Loucy (cell line): ENCODE data around the gene ARNT2.

ENCODE experiments used
- H2AFZ ChIP-seq: fragments of 200-600 bp; sonication (generic); 2 replicates; pipeline ENCODE4 v1.6.0; 2016; ENCODE audit warnings: antibody characterized with exemption, mild to moderate bottlenecking, low read length, moderate library complexity
- H3F3A ChIP-seq: fragments of 200-600 bp; 2 replicates; pipeline ENCODE4 v1.6.0; 2016; ENCODE audit warnings: antibody characterized with exemption, low read depth, mild to moderate bottlenecking
- H3K27me3 ChIP-seq: fragments of 200-600 bp; sonication (generic); 2 replicates; pipeline ENCODE4 v1.6.1; 2014; ENCODE audit warnings: low read length, mild to moderate bottlenecking; ENCODE audit not compliant: insufficient read depth, poor library complexity, severe bottlenecking
- H3K36me3 ChIP-seq: fragments of 200-600 bp; sonication (generic); 2 replicates; pipeline ENCODE4 v1.6.1; 2016; ENCODE audit warnings: low read length; ENCODE audit not compliant: insufficient read depth
- H3K4me1 ChIP-seq: fragments of 200-600 bp; sonication (generic); 2 replicates; pipeline ENCODE4 v1.5.1; 2014; ENCODE audit warnings: low read length, mild to moderate bottlenecking; ENCODE audit not compliant: insufficient read depth, poor library complexity, severe bottlenecking
- H3K4me2 ChIP-seq: fragments of 200-600 bp; sonication (generic); 2 replicates; pipeline ENCODE4 v1.6.0; 2014; ENCODE audit warnings: antibody characterized with exemption, low read length, low read depth, mild to moderate bottlenecking; ENCODE audit not compliant: poor library complexity, severe bottlenecking
- H3K4me3 ChIP-seq: fragments of 200-600 bp; sonication (generic); 2 replicates; pipeline ENCODE4 v1.5.1; 2014; ENCODE audit warnings: low read length, mild to moderate bottlenecking, mixed read lengths; ENCODE audit not compliant: poor library complexity, severe bottlenecking
- H3K79me2 ChIP-seq: fragments of 200-600 bp; sonication (generic); 2 replicates; pipeline ENCODE4 v1.6.1; 2014; ENCODE audit warnings: low read length; ENCODE audit not compliant: insufficient read depth
- H3K9ac ChIP-seq: fragments of 200-600 bp; sonication (generic); 2 replicates; pipeline ENCODE4 v1.6.0; 2014; ENCODE audit warnings: mild to moderate bottlenecking, low read depth, low read length, moderate library complexity; ENCODE audit not compliant: poor library complexity, severe bottlenecking
- H3K9me2 ChIP-seq: fragments of 200-600 bp; sonication (generic); replicated peaks from 2 replicates; pipeline ENCODE4 v1.6.1; 2016; ENCODE audit warnings: low read depth, low read length, mixed read lengths
- H3K9me3 ChIP-seq: fragments of 200-600 bp; sonication (generic); 2 replicates; pipeline ENCODE4 v1.6.1; 2014; ENCODE audit warnings: mild to moderate bottlenecking, antibody characterized with exemption, low read length, low read depth; ENCODE audit not compliant: insufficient read depth
- H4K20me1 ChIP-seq: fragments of 200-600 bp; sonication (generic); 2 replicates; pipeline ENCODE4 v1.6.0; 2014; ENCODE audit warnings: antibody characterized with exemption, low read length, mild to moderate bottlenecking; ENCODE audit not compliant: insufficient read depth, poor library complexity, severe bottlenecking
- EZH2phosphoT487 ChIP-seq: fragments of 200-600 bp; IDR thresholded peaks from 2 replicates; pipeline ENCODE4 v1.6.1; 2018; ENCODE audit warnings: antibody characterized with exemption, mild to moderate bottlenecking, moderate library complexity, borderline replicate concordance
- TF ChIP-seq, protein P1 (sequence below): fragments of 200-600 bp; sonication (generic); conservative IDR thresholded peaks from 2 replicates; pipeline ENCODE4 v1.5.1; 2014; ENCODE audit warnings: mild to moderate bottlenecking, antibody characterized with exemption, low read length

ARNT2 gene

DNA sequence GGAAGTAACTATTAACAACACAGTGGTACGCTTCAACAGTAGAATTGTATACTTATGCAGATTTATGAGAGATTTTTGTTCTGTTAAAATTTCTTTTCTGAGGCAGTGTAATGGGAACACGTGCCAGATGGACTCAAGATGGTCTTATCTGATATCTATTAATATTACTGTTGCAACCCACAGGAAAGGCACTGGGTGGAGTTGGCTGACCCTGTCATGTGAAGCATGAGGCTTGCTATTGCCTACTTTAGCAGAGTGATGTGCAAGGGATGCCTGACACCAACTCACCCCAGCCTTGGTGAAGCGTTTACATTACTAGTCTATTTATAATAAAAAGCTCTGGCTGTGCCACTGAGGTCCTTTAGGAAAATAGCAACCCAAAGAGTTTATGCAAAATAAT lies 19.8 kb upstream of the ARNT2 start:
- Histone ChIP-seq H3K4me2 (no peak overlapping the region), H3K79me2 (no peaks in the 10 kb centered on the region), H3K9me3 (no peaks in the 10 kb centered on the region), H3K4me3 (no peak overlapping the region), H3K27me3 (no peaks in the 10 kb centered on the region), H3K9ac (no peak overlapping the region), H2AFZ (no peak overlapping the region), H3K9me2 (no peaks in the 10 kb centered on the region), H3K4me1 (no peaks in the 10 kb centered on the region), H4K20me1 (no peaks in the 10 kb centered on the region), H3F3A (no peaks in the 10 kb centered on the region), H3K36me3 (no peaks in the 10 kb centered on the region)
- TF ChIP-seq, protein P1, sequence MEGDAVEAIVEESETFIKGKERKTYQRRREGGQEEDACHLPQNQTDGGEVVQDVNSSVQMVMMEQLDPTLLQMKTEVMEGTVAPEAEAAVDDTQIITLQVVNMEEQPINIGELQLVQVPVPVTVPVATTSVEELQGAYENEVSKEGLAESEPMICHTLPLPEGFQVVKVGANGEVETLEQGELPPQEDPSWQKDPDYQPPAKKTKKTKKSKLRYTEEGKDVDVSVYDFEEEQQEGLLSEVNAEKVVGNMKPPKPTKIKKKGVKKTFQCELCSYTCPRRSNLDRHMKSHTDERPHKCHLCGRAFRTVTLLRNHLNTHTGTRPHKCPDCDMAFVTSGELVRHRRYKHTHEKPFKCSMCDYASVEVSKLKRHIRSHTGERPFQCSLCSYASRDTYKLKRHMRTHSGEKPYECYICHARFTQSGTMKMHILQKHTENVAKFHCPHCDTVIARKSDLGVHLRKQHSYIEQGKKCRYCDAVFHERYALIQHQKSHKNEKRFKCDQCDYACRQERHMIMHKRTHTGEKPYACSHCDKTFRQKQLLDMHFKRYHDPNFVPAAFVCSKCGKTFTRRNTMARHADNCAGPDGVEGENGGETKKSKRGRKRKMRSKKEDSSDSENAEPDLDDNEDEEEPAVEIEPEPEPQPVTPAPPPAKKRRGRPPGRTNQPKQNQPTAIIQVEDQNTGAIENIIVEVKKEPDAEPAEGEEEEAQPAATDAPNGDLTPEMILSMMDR: no peak
- no peak for TF ChIP-seq EZH2phosphoT487

DNA sequence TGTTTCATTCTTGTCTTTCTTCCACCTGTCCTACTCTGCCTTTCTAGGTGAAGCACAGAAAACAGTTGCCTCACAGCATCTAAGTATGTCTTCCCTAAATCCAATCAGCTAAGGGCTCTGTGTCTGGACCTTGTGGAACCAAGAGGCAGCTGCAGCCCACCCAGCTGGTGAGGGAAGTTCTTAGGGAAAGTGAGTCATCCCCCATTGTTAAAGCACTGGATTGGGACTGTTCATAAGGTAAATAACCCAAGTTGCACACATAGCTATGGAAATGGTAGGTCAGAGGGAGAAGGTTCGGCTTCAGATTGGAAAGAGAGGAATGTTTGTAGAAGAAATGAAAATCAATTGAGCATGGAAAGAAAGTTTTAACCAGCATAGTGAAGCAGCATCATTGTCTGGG lies 18.0 kb upstream of the ARNT2 start:
- TF ChIP-seq, protein P1: no peak
- TF ChIP-seq EZH2phosphoT487: no peak
- Histone ChIP-seq H3K9ac (no peak overlapping the region), H3K4me2 (no peak overlapping the region), H4K20me1 (no peaks in the 10 kb centered on the region), H3K79me2 (no peaks in the 10 kb centered on the region), H3K9me3 (no peaks in the 10 kb centered on the region), H3K4me3 (no peak overlapping the region), H3K9me2 (no peaks in the 10 kb centered on the region), H2AFZ (no peak overlapping the region), H3K4me1 (no peaks in the 10 kb centered on the region), H3K27me3 (no peaks in the 10 kb centered on the region), H3F3A (no peaks in the 10 kb centered on the region), H3K36me3 (no peaks in the 10 kb centered on the region)

DNA sequence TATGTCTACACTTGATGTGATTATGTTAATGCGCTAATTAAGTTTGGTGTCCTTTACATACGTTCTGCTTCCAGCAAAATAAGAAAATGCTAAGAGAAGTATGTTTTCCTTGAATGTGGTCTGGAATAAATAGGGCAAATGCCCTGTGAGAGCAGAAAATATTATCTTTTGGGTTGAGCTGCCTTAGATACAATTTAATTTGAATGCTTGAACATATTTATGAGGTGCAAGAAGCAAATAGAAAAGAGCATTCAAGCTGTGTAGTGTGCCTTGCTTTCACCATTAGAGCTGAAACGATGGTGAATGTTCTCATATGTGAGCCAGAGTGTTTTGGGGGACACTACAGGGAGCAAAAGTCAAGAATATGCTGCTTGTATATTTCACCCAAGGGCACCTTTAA lies 15.9 kb upstream of the ARNT2 start:
- Histone ChIP-seq H3K27me3 (no peaks in the 10 kb centered on the region), H3K9me2 (no peaks in the 10 kb centered on the region), H3F3A (no peaks in the 10 kb centered on the region), H3K4me1 (no peaks in the 10 kb centered on the region), H2AFZ (no peak overlapping the region), H3K4me2 (no peak overlapping the region), H3K9ac (no peak overlapping the region), H4K20me1 (no peaks in the 10 kb centered on the region), H3K36me3 (no peaks in the 10 kb centered on the region), H3K9me3 (no peaks in the 10 kb centered on the region), H3K79me2 (no peaks in the 10 kb centered on the region), H3K4me3 (no peak overlapping the region)
- TF ChIP-seq EZH2phosphoT487: no peak
- TF ChIP-seq, protein P1: no peak
